ENCODE data around the gene EVI5. TPM values are rescaled to one million over a fixed set of nuclear protein-coding genes. Genes with fewer than 3 reads are reported as not detected.

EVI5 gene
- total RNA-seq (2014; rRNA removed; shearing (Covaris generic)) (16.5 and 24.5 TPM in 2 replicates), polyA plus RNA-seq (2016; fragmentation: Nextera tagmentation; extraction: Ambion mirVana) (18.7 and 20.0 TPM in 2 replicates)

- peaks cover 13% of the 10 kb centered on the region for H3F3A ChIP-seq (ENCODE audit: insufficient read depth)
- H3K9ac ChIP-seq, result peak within 1 kb of the TSS; percentile 89
- peak within 1 kb of the TSS; percentile 89 for H3K4me2 ChIP-seq (ENCODE audit: unreplicated experiment)
- peak within 1 kb of the TSS; percentile 88 for H2AFZ ChIP-seq
- no peaks in the 10 kb centered on the region for H3K9me2 ChIP-seq (ENCODE audit: insufficient read depth)
- H3K79me2 ChIP-seq (ENCODE audit: insufficient read depth), result peaks cover 36% of the 10 kb centered on the region
- in situ Hi-C loops (cut with MboI), result no loop called here
- peak within 1 kb of the TSS; percentile 94 for H3K27ac ChIP-seq
- no peaks in the 10 kb centered on the region for H3K36me3 ChIP-seq (ENCODE audit: low read depth)
- H3K4me1 ChIP-seq (ENCODE audit: insufficient read depth), result 0 out of 2 replicates have a peak, but pooled peaks cover 11% of the 10 kb centered on the region
- peak; percentile 99 for DNase-seq
- no peaks in the 10 kb centered on the region for H3K27me3 ChIP-seq (replicated peaks; ENCODE audit: insufficient read depth)
- H4K20me1 ChIP-seq (ENCODE audit: insufficient read depth), result no peaks in the 10 kb centered on the region
- no peaks in the 10 kb centered on the region for H3K9me3 ChIP-seq (ENCODE audit: low read depth)
- whole genome bisulfite sequencing, 2 experiments (ENCODE audit: low coverage in 1 of 2, low lambda C conversion rate in 2 of 2, missing lambda C conversion rate in 2 of 2), result 1% methylated on average over 75 to 85 of the region's 94 CpGs
- H3K4me3 ChIP-seq, result peak within 1 kb of the TSS; percentile 73
- TF ChIP-seq EZH2phosphoT487 (IDR thresholded peaks at IDR 0.05; ENCODE audit: insufficient read depth, low read depth) (no peak), EZH2 (IDR thresholded peaks at IDR 0.05; ENCODE audit: insufficient read depth, poor library complexity, severe bottlenecking) (no peak)
These were observed at the start of gene EVI5 for GRCh38 chr1:92784639-92785500. TSS of gene EVI5 (minus strand) at chr1:92785108. CDS start at chr1:92736546, 48,562 bp downstream.

- Histone ChIP-seq H3K9me3 (ENCODE audit: low read depth) (no peaks in the 10 kb centered on the region), H3F3A (ENCODE audit: insufficient read depth) (peaks cover 67% of the 10 kb centered on the region), H3K9ac (peak overlapping the region; percentile 97), H3K36me3 (ENCODE audit: low read depth) (peaks cover 67% of the 10 kb centered on the region), H2AFZ (no peak overlapping the region), H4K20me1 (ENCODE audit: insufficient read depth) (peaks cover 60% of the 10 kb centered on the region), H3K4me1 (ENCODE audit: insufficient read depth) (peaks cover 62% of the 10 kb centered on the region), H3K9me2 (ENCODE audit: insufficient read depth) (no peaks in the 10 kb centered on the region), H3K27ac (peak overlapping the region; percentile 76), H3K4me3 (peak overlapping the region; percentile 95), H3K4me2 (ENCODE audit: unreplicated experiment) (peak overlapping the region; percentile 98), H3K27me3 (replicated peaks; ENCODE audit: insufficient read depth) (no peaks in the 10 kb centered on the region), H3K79me2 (ENCODE audit: insufficient read depth) (peaks cover 78% of the 10 kb centered on the region)
- WGBS, 2 experiments (ENCODE audit: low coverage in 1 of 2, low lambda C conversion rate in 2 of 2, missing lambda C conversion rate in 2 of 2), result 93 to 97% methylated on average over 5 of the region's 5 CpGs
- in situ Hi-C loops (cut with MboI), result no loop called here
- DNase-seq, result no peak
- no peak for TF ChIP-seq EZH2phosphoT487 (IDR thresholded peaks at IDR 0.05; ENCODE audit: insufficient read depth, low read depth)
- no peak for TF ChIP-seq EZH2 (IDR thresholded peaks at IDR 0.05; ENCODE audit: insufficient read depth, poor library complexity, severe bottlenecking)
These were observed 49.7 kb upstream of the EVI5 start for GRCh38 chr1:92834617-92835016.

- Histone ChIP-seq H2AFZ (no peak overlapping the region), H3F3A (ENCODE audit: insufficient read depth) (peaks cover 59% of the 10 kb centered on the region), H3K4me3 (peak overlapping the region; percentile 95), H3K27ac (peak overlapping the region; percentile 76), H3K27me3 (replicated peaks; ENCODE audit: insufficient read depth) (no peaks in the 10 kb centered on the region), H3K79me2 (ENCODE audit: insufficient read depth) (peaks cover 71% of the 10 kb centered on the region), H3K36me3 (ENCODE audit: low read depth) (peaks cover 59% of the 10 kb centered on the region), H3K9me2 (ENCODE audit: insufficient read depth) (no peaks in the 10 kb centered on the region), H3K9me3 (ENCODE audit: low read depth) (no peaks in the 10 kb centered on the region), H4K20me1 (ENCODE audit: insufficient read depth) (peaks cover 52% of the 10 kb centered on the region), H3K4me1 (ENCODE audit: insufficient read depth) (peaks cover 54% of the 10 kb centered on the region), H3K9ac (peak overlapping the region; percentile 97), H3K4me2 (ENCODE audit: unreplicated experiment) (peak overlapping the region; percentile 98)
- in situ Hi-C loops (cut with MboI), result no loop called here
- DNase-seq, result no peak
- 72% methylated on average over 5 of the region's 5 CpGs for WGBS, 2 experiments (ENCODE audit: low coverage in 1 of 2, low lambda C conversion rate in 2 of 2, missing lambda C conversion rate in 2 of 2)
- TF ChIP-seq EZH2 (IDR thresholded peaks at IDR 0.05; ENCODE audit: insufficient read depth, poor library complexity, severe bottlenecking) (no peak), EZH2phosphoT487 (IDR thresholded peaks at IDR 0.05; ENCODE audit: insufficient read depth, low read depth) (no peak)
These were observed 48.9 kb upstream of the EVI5 start for GRCh38 chr1:92833840-92834239.

- Histone ChIP-seq H3K9me3 (ENCODE audit: low read depth) (no peaks in the 10 kb centered on the region), H3F3A (ENCODE audit: insufficient read depth) (peaks cover 47% of the 10 kb centered on the region), H2AFZ (peak overlapping the region; percentile 47), H3K9ac (peak overlapping the region; percentile 97), H3K9me2 (ENCODE audit: insufficient read depth) (no peaks in the 10 kb centered on the region), H3K27ac (peak overlapping the region; percentile 76), H4K20me1 (ENCODE audit: insufficient read depth) (peaks cover 40% of the 10 kb centered on the region), H3K36me3 (ENCODE audit: low read depth) (peaks cover 47% of the 10 kb centered on the region), H3K79me2 (ENCODE audit: insufficient read depth) (peaks cover 58% of the 10 kb centered on the region), H3K27me3 (replicated peaks; ENCODE audit: insufficient read depth) (no peaks in the 10 kb centered on the region), H3K4me1 (ENCODE audit: insufficient read depth) (peaks cover 42% of the 10 kb centered on the region), H3K4me3 (peak overlapping the region; percentile 95), H3K4me2 (ENCODE audit: unreplicated experiment) (peak overlapping the region; percentile 98)
- in situ Hi-C loops (cut with MboI), result no loop called here
- TF ChIP-seq EZH2 (IDR thresholded peaks at IDR 0.05; ENCODE audit: insufficient read depth, poor library complexity, severe bottlenecking), result no peak
- TF ChIP-seq EZH2phosphoT487 (IDR thresholded peaks at IDR 0.05; ENCODE audit: insufficient read depth, low read depth), result no peak
- WGBS, 2 experiments (ENCODE audit: low coverage in 1 of 2, low lambda C conversion rate in 2 of 2, missing lambda C conversion rate in 2 of 2), result 1 to 3% methylated on average over 19 of the region's 19 CpGs
- peak; percentile 61 for DNase-seq
These were observed 47.7 kb upstream of the EVI5 start for GRCh38 chr1:92832537-92833114.

Data from GM23248 (cell line).